ENCODE data around the gene PIK3R1. TPM values are rescaled to one million over a fixed set of nuclear protein-coding genes. Genes with fewer than 3 reads are reported as not detected.

The PIK3R1 gene
- total and polyA plus RNA-seq, 3 donors from 2014 or later, result 16.9 to 63.7 (median 48.1) TPM

DNA sequence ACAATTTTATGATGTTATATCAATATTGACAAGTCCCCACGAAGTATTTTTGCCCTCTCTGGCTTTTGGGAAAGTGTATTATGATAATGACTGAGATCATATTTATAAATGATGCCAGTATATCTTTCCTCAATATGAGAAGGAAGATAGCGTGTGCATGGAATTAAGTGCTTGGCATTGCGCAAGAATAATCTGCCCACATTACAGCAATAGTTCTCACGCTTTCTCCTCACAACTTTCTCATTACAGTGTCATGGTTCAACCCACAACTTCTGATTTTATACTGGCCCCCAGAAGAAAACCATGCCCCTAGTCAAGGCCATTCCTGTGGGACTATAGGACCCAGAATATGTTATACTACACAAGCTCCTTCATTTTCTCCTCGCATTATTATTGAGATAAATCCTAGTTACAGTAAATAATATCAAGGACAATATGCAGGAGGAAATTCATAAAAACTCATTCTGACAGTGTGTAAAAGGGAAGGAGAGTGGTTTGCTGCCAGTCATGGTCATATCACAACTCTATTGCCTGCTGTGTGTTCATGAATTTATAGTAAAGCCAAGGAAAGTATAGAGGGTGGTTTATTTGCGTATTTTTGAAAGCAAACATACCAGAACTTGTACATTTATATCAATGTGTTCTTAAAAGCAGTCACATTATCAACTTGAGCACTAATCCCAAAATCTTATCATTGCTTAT lies 114.1 kb downstream of the PIK3R1 start:
- no peak overlapping the region for H3K27ac ChIP-seq
- no peaks in the 10 kb centered on the region for H3K27me3 ChIP-seq
- no peaks in the 10 kb centered on the region for H3K36me3 ChIP-seq (ENCODE audit: low read depth, missing control alignments)
- no peaks in the 10 kb centered on the region for H3K9me3 ChIP-seq
- WGBS, 2 donors, result 82 to 86% methylated on average over 6 of the region's 6 CpGs
- intact Hi-C loops (cut with DNase I; ENCODE audit: low total_unique reads), result no loop called here
- no peak overlapping the region for H3K4me3 ChIP-seq
- no peaks in the 10 kb centered on the region for H3K4me1 ChIP-seq
- TF ChIP-seq, protein P1, sequence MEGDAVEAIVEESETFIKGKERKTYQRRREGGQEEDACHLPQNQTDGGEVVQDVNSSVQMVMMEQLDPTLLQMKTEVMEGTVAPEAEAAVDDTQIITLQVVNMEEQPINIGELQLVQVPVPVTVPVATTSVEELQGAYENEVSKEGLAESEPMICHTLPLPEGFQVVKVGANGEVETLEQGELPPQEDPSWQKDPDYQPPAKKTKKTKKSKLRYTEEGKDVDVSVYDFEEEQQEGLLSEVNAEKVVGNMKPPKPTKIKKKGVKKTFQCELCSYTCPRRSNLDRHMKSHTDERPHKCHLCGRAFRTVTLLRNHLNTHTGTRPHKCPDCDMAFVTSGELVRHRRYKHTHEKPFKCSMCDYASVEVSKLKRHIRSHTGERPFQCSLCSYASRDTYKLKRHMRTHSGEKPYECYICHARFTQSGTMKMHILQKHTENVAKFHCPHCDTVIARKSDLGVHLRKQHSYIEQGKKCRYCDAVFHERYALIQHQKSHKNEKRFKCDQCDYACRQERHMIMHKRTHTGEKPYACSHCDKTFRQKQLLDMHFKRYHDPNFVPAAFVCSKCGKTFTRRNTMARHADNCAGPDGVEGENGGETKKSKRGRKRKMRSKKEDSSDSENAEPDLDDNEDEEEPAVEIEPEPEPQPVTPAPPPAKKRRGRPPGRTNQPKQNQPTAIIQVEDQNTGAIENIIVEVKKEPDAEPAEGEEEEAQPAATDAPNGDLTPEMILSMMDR (IDR thresholded peaks at IDR 0.05), result no peak
- TF ChIP-seq POLR2A (IDR thresholded peaks at IDR 0.05), result no peak
- DNase-seq, result no peak

DNA sequence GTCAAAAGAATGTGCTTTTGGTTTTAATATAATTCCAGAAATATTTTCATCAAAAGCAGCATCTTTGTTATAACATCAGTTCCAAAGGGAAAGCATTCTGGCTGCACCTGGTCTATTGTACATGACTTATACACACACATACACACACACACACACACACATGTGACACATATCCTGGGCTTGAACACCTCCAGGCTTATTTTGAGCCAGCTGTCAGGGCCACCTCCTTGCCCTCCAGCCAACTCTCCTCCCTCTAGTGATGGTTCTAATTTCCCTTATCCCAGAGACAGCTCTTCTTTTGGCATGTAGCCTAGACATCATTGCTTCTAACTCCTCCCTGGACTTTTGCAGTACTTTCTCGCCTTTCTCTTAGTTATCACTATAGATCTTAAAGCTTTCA lies 115.0 kb downstream of the PIK3R1 start:
- H3K4me1 ChIP-seq, result no peaks in the 10 kb centered on the region
- no peaks in the 10 kb centered on the region for H3K36me3 ChIP-seq (ENCODE audit: low read depth, missing control alignments)
- no peak for DNase-seq
- H3K9me3 ChIP-seq, result no peaks in the 10 kb centered on the region
- no peaks in the 10 kb centered on the region for H3K27me3 ChIP-seq
- no peak overlapping the region for H3K27ac ChIP-seq
- intact Hi-C loops (cut with DNase I; ENCODE audit: low total_unique reads), result no loop called here
- H3K4me3 ChIP-seq, result no peak overlapping the region
- no peak for TF ChIP-seq POLR2A (IDR thresholded peaks at IDR 0.05)
- TF ChIP-seq, protein P1 (IDR thresholded peaks at IDR 0.05), result no peak
- 46 to 60% methylated on average over 1 of the region's 1 CpG for WGBS, 2 donors

DNA sequence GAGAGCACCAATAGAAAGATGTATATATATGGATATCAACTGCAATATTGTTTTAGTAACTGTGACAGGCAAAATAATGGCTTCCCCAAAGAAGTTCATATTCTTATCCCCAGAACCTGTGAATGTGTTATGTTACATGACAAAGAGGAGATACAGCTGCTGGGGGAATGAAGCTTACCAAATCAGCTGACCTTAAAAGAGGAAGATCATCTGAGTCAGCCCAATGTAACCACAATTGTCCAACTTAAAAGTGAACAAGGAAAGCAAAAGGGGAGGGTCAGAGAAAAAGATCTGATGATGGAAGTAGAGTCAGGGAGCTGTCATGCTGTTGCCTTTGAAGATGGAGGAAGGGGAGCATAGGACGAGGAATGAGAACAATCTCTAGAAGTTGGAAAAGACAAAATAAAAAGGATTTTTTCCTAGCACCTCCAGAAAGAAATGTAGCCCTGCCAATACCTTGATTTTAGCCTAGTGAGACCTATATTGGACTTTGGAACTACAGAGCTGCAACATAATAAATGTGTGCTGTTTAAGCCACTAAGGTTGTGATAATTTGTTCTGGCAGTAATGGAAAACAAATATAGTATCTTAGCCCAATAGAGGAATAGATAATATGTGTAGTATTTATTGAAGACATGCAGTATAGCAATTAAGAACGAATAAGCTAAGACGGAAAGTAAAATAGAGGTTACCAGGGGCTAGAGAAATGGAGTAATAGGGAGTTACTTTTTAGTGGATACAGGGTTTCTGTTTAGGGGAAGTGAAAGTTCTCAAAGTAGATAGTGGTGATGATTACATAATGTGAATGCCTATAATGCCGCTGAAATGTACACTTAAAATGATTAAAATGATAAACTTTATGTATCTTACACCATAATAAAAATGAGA lies 115.9 kb downstream of the PIK3R1 start:
- TF ChIP-seq, protein P1 (IDR thresholded peaks at IDR 0.05), result no peak
- no peak for TF ChIP-seq POLR2A (IDR thresholded peaks at IDR 0.05)
- Histone ChIP-seq H3K27ac (no peak overlapping the region), H3K9me3 (no peaks in the 10 kb centered on the region), H3K4me1 (no peaks in the 10 kb centered on the region), H3K36me3 (ENCODE audit: low read depth, missing control alignments) (no peaks in the 10 kb centered on the region), H3K27me3 (no peaks in the 10 kb centered on the region), H3K4me3 (no peak overlapping the region)
- WGBS, 2 donors, result 80 to 85% methylated on average over 4 of the region's 4 CpGs
- intact Hi-C loops (cut with DNase I; ENCODE audit: low total_unique reads), result no loop called here
- DNase-seq, result no peak

DNA sequence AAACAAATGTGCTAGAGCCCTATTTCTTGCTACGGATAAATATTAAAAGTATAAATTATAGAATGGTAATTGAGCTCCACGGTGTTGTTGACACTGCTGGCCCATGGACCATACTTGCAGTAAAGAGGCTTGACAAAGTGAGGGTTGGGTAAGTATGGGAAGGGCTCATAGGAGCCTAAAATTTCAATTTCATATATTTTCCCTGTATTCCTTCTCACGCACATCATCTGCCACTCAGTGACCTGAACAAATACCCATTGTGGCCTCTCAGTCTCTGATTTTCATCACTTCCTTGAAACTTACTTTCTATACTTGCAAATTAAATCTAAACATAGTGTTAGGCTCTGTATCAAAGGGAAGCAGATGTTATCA lies 116.5 kb downstream of the PIK3R1 start:
- WGBS, 2 donors, result 91 to 92% methylated on average over 3 of the region's 3 CpGs
- H3K27ac ChIP-seq, result no peak overlapping the region
- no peaks in the 10 kb centered on the region for H3K36me3 ChIP-seq (ENCODE audit: low read depth, missing control alignments)
- no peaks in the 10 kb centered on the region for H3K4me1 ChIP-seq
- DNase-seq, result no peak
- no peak for TF ChIP-seq POLR2A (IDR thresholded peaks at IDR 0.05)
- TF ChIP-seq, protein P1 (IDR thresholded peaks at IDR 0.05), result no peak
- H3K9me3 ChIP-seq, result no peaks in the 10 kb centered on the region
- no peaks in the 10 kb centered on the region for H3K27me3 ChIP-seq
- H3K4me3 ChIP-seq, result no peak overlapping the region
- intact Hi-C loops (cut with DNase I; ENCODE audit: low total_unique reads), result no loop called here
